AG10803 (cell line): ENCODE results near the gene U2AF2.

ENCODE experiments used
- DNase-seq: peaks from one replicate; pipeline ENCODE4 v3.0.0; 2010; ENCODE audit warnings: low read depth
- H3K4me3 ChIP-seq: 2 replicates; pipeline ENCODE4 v1.5.1; 2011; ENCODE audit warnings: mild to moderate bottlenecking, low read length, control low read depth
- CTCF ChIP-seq: conservative IDR thresholded peaks from 2 replicates; pipeline ENCODE4 v1.5.1; 2011; ENCODE audit warnings: mild to moderate bottlenecking, low read length, control low read depth, inconsistent platforms

The U2AF2 gene

GRCh38 chr19:55689411-55690108 lies 34.7 kb downstream of the U2AF2 start:
- no peak for TF ChIP-seq CTCF
- no peak for DNase-seq
- H3K4me3 ChIP-seq, result no peak overlapping the region

- TF ChIP-seq CTCF, result no peak
- no peak for DNase-seq
- H3K4me3 ChIP-seq, result no peak overlapping the region
Measured at GRCh38 chr19:55690109-55690768, 35.4 kb downstream of the U2AF2 start.

GRCh38 chr19:55690769-55691545 lies 36.1 kb downstream of the U2AF2 start:
- no peak overlapping the region for H3K4me3 ChIP-seq
- DNase-seq, result no peak
- TF ChIP-seq CTCF, result no peak

- no peak overlapping the region for H3K4me3 ChIP-seq
- no peak for DNase-seq
- TF ChIP-seq CTCF, result no peak
Measured at GRCh38 chr19:55691561-55692481, 37.0 kb downstream of the U2AF2 start.

- no peak for DNase-seq
- TF ChIP-seq CTCF, result no peak
- no peak overlapping the region for H3K4me3 ChIP-seq
Measured at GRCh38 chr19:55692681-55693081, 37.8 kb downstream of the U2AF2 start.

- no peak overlapping the region for H3K4me3 ChIP-seq
- DNase-seq, result no peak
- TF ChIP-seq CTCF, result no peak
Measured at GRCh38 chr19:55693336-55693974, 38.6 kb downstream of the U2AF2 start.
